Measurements from ENCODE around the gene PRIM1. TPM values are rescaled to one million over a fixed set of nuclear protein-coding genes. Genes with fewer than 3 reads are reported as not detected.

The PRIM1 gene
- total and polyA plus RNA-seq, 2 of the 13 experiments (the other 11 are each of a cell fraction or from before 2014, with no cell fraction given) = 30.0 to 47.3 TPM

- no peak for TF ChIP-seq ZNF318 (CRISPR knock-in tag; IDR thresholded peaks at IDR 0.05)
Observed at GRCh38 chr12:56751712-56752598, at the start of gene PRIM1 (continued).

GRCh38 chr12:56800221-56800620 lies 48.1 kb upstream of the PRIM1 start:
- H4K20me1 ChIP-seq (ENCODE audit: insufficient read depth, low read length) = no peaks in the 10 kb centered on the region
- no peak overlapping the region for H2AFZ ChIP-seq (ENCODE audit: low read length)
- no peak overlapping the region for H3K9ac ChIP-seq (ENCODE audit: insufficient read depth, low read depth, low read length)
- TF ChIP-seq GABPB1 (CRISPR knock-in tag; IDR thresholded peaks at IDR 0.05) (no peak), SMARCC2 (IDR thresholded peaks at IDR 0.05) (no peak), PHF8 (CRISPR knock-in tag; IDR thresholded peaks at IDR 0.05) (no peak), ZNF383 (CRISPR knock-in tag; IDR thresholded peaks at IDR 0.05; ENCODE audit: borderline replicate concordance) (no peak), ZNF841 (CRISPR knock-in tag; IDR thresholded peaks at IDR 0.05; ENCODE audit: borderline replicate concordance) (no peak), ZSCAN5A (CRISPR knock-in tag; IDR thresholded peaks at IDR 0.05; ENCODE audit: borderline replicate concordance) (no peak), CHCHD3 (CRISPR knock-in tag; IDR thresholded peaks at IDR 0.05) (no peak), SMAD9 (CRISPR knock-in tag; IDR thresholded peaks at IDR 0.05) (no peak), ZNF431 (CRISPR knock-in tag; IDR thresholded peaks at IDR 0.05; ENCODE audit: borderline replicate concordance, low read depth) (no peak), SIX4 (CRISPR knock-in tag; IDR thresholded peaks at IDR 0.05) (no peak), CC2D1A (CRISPR knock-in tag; IDR thresholded peaks at IDR 0.05) (no peak), RBFOX2 (IDR thresholded peaks at IDR 0.05; ENCODE audit: low read depth, low read length) (no peak)
- in situ Hi-C loops (cut with HindIII; ENCODE audit: extremely low pct_ligation_motif_present, low pct_unique_long_range_greater_than_20kb) (no loop called here), intact Hi-C loops (cut with micrococcal nuclease; ENCODE audit: unreplicated experiment) (no loop called here)
- no peak overlapping the region for H3K4me3 ChIP-seq (replicated peaks in 1 of 3; ENCODE audit: insufficient read depth in 1 of 3, low read depth in 2 of 3, low read length in 3 of 3)
- FAIRE-seq (no peak), ATAC-seq (no peak), DNase-seq (ENCODE audit: low spot score) (no peak)
- H3K9me3 ChIP-seq (ENCODE audit: low read length) = no peaks in the 10 kb centered on the region
- ChIA-PET CTCF (ENCODE audit: low intra/inter-chr PET ratio, low total read pairs) (no interaction called here), POLR2A (no interaction called here)
- no peak overlapping the region for H3K27ac ChIP-seq (ENCODE audit: extremely low read length, insufficient read depth, low read length)
- H3K4me1 ChIP-seq (ENCODE audit: insufficient read depth, low read length) = peaks cover 18% of the 10 kb centered on the region
- peaks cover 0 to 3% of the 10 kb centered on the region in 2 experiments; a peak in 1 of 5 replicates for H3K27me3 ChIP-seq (ENCODE audit: control insufficient read depth in 1 of 2, insufficient read depth in 2 of 2, low read length in 2 of 2)
- no peak overlapping the region for H3K4me2 ChIP-seq (ENCODE audit: low read depth, low read length)
- no peaks in the 10 kb centered on the region for H3K36me3 ChIP-seq (replicated peaks in 1 of 2; ENCODE audit: control insufficient read depth in 1 of 2, insufficient read depth in 2 of 2, low read length in 2 of 2)
- no peaks in the 10 kb centered on the region for H3K79me2 ChIP-seq (ENCODE audit: insufficient read depth, low read length)
- BruUV-seq (replicated peaks) = no TSS peak
